GM21529 (cell line): ENCODE data around the gene NMNAT2.
A peak's percentile ranks its signal among the peaks of the same experiment; 100 is the strongest.
"Not testable (repeated sequence)": the region's sequence is repeated elsewhere in the genome, so short reads cannot be mapped to it uniquely, and the experiment has no call there.

Experiments used
- ATAC-seq: cut with Tn5 transposase; IDR thresholded peaks from one replicate; pipeline ENCODE4 v1.9.1; 2021; ENCODE audit not compliant: unreplicated experiment

The NMNAT2 gene

DNA sequence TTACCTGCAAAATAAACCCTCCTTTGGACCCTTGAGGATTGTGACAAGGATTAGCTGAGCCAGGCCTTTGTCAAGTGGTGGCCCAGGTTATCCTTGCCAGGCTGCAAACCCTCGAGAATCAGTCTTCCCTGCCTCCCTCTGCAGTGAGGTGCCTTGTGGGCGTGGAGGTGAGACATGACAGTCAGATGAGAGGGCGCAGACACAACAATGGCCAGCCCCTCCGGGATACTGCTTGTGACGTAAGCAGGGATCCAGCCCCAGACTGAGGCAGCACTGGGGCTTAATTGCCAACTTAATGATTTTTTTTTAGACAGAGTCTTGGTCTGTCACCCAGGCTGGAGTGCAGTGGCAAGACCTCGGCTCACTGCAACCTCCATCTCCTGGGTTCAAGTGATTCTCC, 127.6 kb downstream of the NMNAT2 start:
- ATAC-seq, result no peak

DNA sequence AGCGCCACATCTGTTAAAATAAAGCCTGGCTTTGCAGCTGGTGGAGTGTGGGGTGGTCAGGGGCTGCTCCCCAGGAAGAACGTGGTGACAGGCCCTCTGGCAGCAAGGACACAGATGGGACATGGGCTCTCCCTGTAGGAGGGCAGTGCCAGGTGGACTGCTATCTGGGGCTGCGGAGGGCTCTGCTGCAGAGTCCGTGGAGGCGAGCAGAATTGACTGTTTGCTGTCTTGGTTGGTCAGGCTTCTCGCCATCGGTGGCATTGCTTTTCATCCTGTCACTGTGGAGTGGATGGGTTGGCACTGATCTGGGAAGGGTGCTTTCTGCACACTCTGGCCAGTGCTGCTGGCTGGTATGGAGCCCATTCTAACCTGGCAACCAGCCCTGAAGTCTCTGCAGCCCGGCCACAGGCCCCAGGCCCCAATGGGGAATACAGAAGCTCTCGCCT, 129.1 kb downstream of the NMNAT2 start:
- no peak for ATAC-seq

- ATAC-seq, result no peak
Measured at GRCh38 chr1:183288583-183288982, 129.6 kb downstream of the NMNAT2 start.

- ATAC-seq, result no peak
Measured at GRCh38 chr1:183287191-183287675, 130.9 kb downstream of the NMNAT2 start.

DNA sequence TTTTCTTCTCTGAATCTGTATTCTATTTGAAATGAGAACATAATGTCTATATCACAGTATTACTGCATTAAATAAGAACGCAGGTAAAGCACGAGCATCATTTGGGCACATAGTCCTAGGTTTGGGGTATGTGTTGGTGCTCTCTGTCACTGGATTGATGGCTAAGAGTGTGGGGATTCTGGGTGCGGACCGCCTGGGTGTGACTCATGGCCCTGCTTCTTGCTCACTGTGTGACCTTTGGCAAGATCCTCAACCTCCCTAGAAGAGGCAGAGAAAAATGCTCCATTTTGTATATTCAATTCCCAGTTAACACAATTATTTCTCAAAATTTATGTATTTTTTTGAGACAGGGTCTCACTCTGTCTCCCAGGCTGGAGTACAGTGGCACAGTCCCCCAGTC, 132.4 kb downstream of the NMNAT2 start:
- ATAC-seq, result no peak

DNA sequence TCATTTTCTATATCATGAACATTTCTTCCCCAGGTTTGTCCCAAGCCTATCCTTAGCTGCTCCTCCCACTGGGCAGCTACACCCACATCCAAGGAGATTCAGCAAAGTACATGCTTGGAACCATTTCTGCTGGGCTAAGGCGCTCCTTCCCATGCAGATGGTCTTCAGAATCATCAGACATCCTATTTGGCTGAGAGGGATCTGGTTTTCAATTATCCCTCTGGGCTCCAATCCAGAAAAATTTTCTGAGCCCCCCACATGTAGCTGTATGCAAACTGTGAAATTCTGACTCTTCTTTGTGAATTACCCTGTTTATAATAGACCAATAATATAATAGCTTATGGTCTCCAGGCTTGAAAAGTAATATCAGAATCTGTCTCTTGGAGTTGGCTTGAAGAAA, 132.9 kb downstream of the NMNAT2 start:
- no peak for ATAC-seq

GRCh38 chr1:183284086-183284485, 134.1 kb downstream of the NMNAT2 start:
- no peak for ATAC-seq

GRCh38 chr1:183283286-183283685, 134.9 kb downstream of the NMNAT2 start:
- no peak for ATAC-seq

DNA sequence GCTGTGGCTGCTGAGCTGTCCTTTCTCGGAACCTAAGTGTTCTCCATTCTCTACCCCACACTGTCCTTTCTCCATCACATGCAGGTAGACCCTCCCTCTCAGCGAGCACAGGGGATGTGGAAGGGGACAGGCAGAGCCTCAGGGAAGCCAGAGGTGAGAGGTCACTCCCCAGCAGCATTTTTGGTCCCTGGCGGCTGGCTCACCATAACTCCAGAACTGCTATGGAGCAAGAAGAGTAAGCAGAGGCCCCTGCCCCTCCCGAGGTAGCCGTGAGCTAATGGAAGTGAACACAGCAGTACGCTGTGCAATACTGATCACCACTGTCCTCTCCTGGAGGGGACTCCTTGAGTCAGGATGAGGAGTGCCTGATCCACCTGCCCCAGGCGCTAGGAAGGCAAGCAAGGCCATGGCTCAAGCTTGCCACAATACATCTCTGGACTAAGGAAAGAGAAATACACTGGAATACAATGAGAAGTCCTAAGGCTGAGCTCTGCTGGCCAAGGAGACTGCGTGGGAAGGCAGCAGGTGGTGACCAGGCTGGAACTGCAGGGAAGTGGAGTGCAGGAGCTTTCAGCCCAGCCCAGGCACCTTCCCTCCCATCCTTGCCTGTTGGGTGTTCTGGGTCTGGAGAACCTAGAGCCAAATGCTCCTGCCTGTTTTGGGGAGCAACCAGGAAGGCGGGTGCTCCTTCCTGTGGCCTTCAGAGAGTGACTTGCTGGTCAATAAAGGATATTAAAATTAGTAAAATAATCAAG, 135.9 kb downstream of the NMNAT2 start:
- no peak for ATAC-seq

- peak; percentile 77 for ATAC-seq
Measured at GRCh38 chr1:183281553-183282091, 136.6 kb downstream of the NMNAT2 start.

DNA sequence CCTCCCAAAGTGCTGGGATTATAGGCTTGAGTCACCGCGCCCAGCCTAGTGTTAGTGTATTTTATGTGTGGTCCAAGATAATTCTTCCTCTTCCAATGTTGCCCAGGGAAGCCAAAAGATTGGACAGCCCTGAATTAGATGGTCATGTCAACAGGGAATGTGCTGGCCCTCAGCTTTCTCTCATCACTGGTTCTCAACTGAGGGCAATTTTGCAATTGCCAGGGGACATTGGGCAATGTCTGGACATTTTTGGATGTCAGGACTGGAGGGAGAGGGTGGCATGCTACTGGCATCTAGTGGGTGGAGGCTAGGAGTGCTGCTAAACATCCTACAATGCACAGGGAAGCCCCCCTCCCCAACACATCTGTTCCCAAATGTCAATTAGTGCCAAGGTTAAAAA, 137.1 kb downstream of the NMNAT2 start:
- no peak for ATAC-seq

DNA sequence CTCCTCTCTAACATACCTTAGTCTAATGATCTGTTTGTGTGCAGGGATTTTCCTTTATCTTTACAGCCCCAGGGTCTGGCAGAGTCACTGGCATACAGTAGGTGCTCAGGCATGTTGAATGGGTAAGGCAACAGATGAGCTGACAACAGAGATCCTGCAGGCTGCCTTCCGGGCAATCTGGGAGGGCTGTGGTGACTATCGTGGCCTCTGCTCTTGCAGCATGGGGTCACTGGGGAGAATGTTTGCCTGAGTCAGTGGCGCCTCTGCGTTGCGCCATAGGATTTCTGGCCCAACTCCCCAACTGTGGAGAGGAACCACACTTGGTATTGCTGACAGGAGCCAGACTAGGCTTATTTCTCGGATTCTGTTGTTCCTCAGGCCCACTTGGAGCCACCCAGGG, 138.3 kb downstream of the NMNAT2 start:
- no peak for ATAC-seq

- ATAC-seq, result no peak
Measured at GRCh38 chr1:183278739-183279591, 139.2 kb downstream of the NMNAT2 start.

- no peak for ATAC-seq
Measured at GRCh38 chr1:183277821-183278738, 140.1 kb downstream of the NMNAT2 start.

DNA sequence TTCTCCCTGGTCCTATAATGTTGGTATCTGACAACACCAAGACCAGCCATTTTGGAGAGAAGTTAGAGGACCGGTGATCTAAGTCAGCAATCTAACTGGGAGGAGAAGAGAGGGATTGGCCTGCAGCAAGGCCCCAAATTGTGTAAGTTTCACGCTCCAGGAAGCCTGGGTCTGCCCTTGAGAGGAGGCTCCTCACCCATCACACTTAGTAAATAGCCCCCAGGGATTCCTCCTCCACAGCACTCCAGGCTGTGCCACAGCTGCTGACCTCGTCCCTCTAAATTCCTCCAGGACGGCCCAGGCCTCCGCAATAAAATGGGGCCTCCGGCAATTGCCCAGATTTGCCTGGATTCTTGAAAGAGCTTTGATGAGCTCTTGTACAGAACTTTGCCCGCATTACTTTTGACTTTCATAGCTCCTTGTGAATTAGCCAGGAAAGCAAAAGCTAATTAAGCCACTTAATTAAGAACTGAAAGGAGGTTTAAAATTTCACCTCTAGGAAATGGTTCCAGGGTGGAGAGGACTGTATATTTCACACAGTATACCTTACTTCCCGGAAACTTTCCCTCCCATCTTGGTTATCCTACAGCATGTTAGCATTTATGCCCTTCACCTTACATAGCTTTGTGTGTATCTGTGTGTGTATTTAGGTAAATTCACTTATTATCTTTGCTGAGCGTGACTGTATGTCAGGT, 141.6 kb downstream of the NMNAT2 start:
- no peak for ATAC-seq

DNA sequence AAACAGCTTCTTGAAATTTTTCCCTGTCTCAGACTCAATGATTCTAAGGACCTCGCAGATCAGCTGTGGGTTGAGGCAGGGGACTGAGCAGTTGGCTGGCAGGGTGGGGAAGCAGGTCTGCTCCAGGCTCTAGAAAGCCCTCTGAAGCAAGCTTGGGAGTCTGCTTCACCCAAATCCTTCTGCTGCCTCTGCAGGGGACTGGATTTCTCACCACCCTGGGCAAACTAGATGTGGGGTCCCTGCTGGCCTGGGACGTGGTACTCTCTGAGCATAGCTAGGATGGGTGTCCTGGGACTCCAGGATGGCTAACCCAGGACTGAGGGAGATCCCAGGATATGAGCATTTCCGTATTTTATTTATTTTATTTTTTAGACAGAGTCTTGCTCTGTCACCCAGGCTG, 142.9 kb downstream of the NMNAT2 start:
- ATAC-seq, result no peak

GRCh38 chr1:183274836-183275235, 143.3 kb downstream of the NMNAT2 start:
- ATAC-seq, result no peak

GRCh38 chr1:183273984-183274383, 144.2 kb downstream of the NMNAT2 start:
- ATAC-seq, result not testable (repeated sequence)

GRCh38 chr1:183273300-183273699, 144.9 kb downstream of the NMNAT2 start:
- ATAC-seq, result no peak

DNA sequence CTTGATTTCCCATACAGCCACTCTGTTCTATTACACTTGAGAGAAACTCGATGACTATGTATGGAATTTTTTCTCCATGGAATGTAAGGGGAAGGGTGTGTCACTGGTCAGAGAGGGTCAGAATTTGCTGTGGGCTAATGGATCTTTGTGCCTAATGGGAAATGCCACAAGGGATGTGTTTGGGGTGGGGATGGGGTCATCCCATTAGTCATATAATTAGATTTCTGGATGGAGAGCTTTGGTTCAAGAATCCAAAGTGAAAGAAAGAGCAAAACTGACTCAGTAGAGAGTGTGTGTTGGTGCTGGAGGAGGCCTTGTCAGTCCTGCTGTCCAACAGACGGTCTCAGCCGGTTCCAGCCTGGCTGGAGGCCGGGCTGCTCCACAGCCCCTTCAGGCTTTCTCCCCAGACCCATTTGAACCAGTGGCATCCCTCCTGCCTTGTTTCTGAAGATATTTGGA, 145.8 kb downstream of the NMNAT2 start:
- ATAC-seq, result no peak
